Common myeloid progenitor, CD34-positive (primary cell): ENCODE data around the gene WWOX.

Source experiments
- CTCF ChIA-PET: fragments of 350-600 bp; sonication (Branson Sonifier 250); formaldehyde crosslinking; loops from one replicate; lab custom pipeline; 2021; ENCODE audit warnings: antibody characterized with exemption; lab: Charles Lee
- POLR2A ChIA-PET: fragments of 350-600 bp; sonication (Branson Sonifier 250); formaldehyde crosslinking; loops from one replicate; lab custom pipeline; 2021; ENCODE audit warnings: antibody characterized with exemption; lab: Charles Lee
- DNase-seq, 3 donors: peaks; one replicate each; pipeline versions ENCODE4 v3.0.0 to v3.0.0-alpha.2; 2013
- H3K27ac ChIP-seq, 2 experiments: 1 replicate in 1 of 2; 2 replicates in 1 of 2; pipeline ENCODE4 v1.7.0; 2013; ENCODE audit warnings: inconsistent platforms in 2 of 2, low read length in 2 of 2, mild to moderate bottlenecking in 2 of 2, low read depth in 1 of 2, moderate library complexity in 1 of 2; ENCODE audit not compliant: severe bottlenecking in 2 of 2, insufficient read depth in 1 of 2, poor library complexity in 1 of 2
- H3K27me3 ChIP-seq, 5 experiments: replicated peaks in 2 of 5; 1 replicate in 3 of 5; 2 replicates in 2 of 5; pipeline versions ENCODE4 v1.6.1 to v1.7.0; 2013; ENCODE audit warnings: low read length in 4 of 5, mild to moderate bottlenecking in 2 of 5, moderate library complexity in 2 of 5, inconsistent platforms in 1 of 5; ENCODE audit not compliant: insufficient read depth in 5 of 5, control insufficient read depth in 4 of 5
- H3K36me3 ChIP-seq, 4 experiments: 1 replicate in 2 of 4; 2 replicates in 2 of 4; pipeline versions ENCODE4 v1.6.1 to v1.7.0; 2013; ENCODE audit warnings: low read length in 3 of 4, control low read depth in 1 of 4, mild to moderate bottlenecking in 1 of 4; ENCODE audit not compliant: control insufficient read depth in 4 of 4, insufficient read depth in 4 of 4
- H3K4me1 ChIP-seq, 4 experiments: 1 replicate in 3 of 4; 2 replicates in 1 of 4; pipeline versions ENCODE4 v1.6.1 to v1.7.1; 2013; ENCODE audit warnings: low read length in 3 of 4, mild to moderate bottlenecking in 3 of 4, control low read depth in 1 of 4, inconsistent platforms in 1 of 4, moderate library complexity in 1 of 4; ENCODE audit not compliant: control insufficient read depth in 4 of 4, insufficient read depth in 4 of 4; ENCODE audit errors: control extremely low read depth in 1 of 4
- H3K4me3 ChIP-seq, 7 experiments: 1 replicate in 4 of 7; 2 replicates in 3 of 7; pipeline versions ENCODE4 v1.5.1 to v1.7.0; 2013; ENCODE audit warnings: mild to moderate bottlenecking in 7 of 7, low read length in 6 of 7, moderate library complexity in 6 of 7, inconsistent platforms in 2 of 7, low read depth in 2 of 7, control low read depth in 1 of 7; ENCODE audit not compliant: insufficient read depth in 4 of 7, control insufficient read depth in 1 of 7; ENCODE audit errors: extremely low read depth in 1 of 7
- H3K9me3 ChIP-seq, 5 experiments: 1 replicate in 4 of 5; 2 replicates in 1 of 5; pipeline versions ENCODE4 v1.6.1 to v1.7.1; 2013; ENCODE audit warnings: low read length in 4 of 5, mild to moderate bottlenecking in 2 of 5, inconsistent platforms in 1 of 5, low read depth in 1 of 5, moderate library complexity in 1 of 5; ENCODE audit not compliant: control insufficient read depth in 4 of 5, insufficient read depth in 2 of 5; ENCODE audit errors: control extremely low read depth in 1 of 5
- WGBS: methylation state at CpG from one replicate; pipeline ENCODE4 v1.1.5; 2013; ENCODE audit not compliant: insufficient coverage; 5-methylcytosine and 5-hydroxymethylcytosine counted together

Gene WWOX

DNA sequence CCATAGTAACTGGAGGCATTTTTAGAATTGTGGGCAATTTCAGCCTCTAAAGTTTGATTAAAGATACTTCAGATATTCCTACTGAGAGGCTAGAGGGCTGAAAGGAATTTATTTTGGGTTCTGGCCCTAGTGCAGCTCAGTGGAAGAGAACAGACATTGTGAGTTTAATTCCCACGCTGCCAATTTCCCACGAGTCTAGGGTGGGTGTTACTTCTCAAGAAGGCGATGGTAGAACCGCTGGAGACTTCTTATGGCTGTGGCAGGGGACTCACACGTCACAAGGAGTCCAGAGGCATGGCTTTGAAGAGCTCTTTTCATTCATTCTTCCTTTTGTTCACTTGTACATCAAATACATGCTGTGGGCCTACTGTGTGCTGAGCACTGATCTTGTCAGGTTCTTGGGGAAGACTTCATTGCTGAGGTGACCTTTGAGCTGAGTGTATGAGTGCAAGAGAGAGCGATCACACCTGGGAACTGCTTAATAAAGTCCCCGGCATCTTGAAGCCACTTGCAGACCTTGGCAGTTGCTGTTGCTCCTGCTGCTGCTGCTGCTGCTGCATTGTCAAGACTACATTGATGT is 111.7 kb downstream of the WWOX start:
- WGBS, result 93% methylated on average over 7 of the region's 7 CpGs
- peaks cover 0 to 4% (median 2%) of the 10 kb centered on the region in 4 experiments for H3K4me1 ChIP-seq

GRCh38 chr16:78211946-78212345 is 112.5 kb downstream of the WWOX start:
- WGBS, result 100% methylated on average over 2 of the region's 2 CpGs
- H3K9me3 ChIP-seq, result no peaks in the 10 kb centered on the region
- ChIA-PET POLR2A (no interaction called here), CTCF (no interaction called here)
- H3K27me3 ChIP-seq, result no peaks in the 10 kb centered on the region
- H3K27ac ChIP-seq, result no peak overlapping the region
- no peak for DNase-seq
- H3K36me3 ChIP-seq, result no peaks in the 10 kb centered on the region
- no peak overlapping the region for H3K4me3 ChIP-seq
- H3K4me1 ChIP-seq, result peaks cover 0 to 4% (median 2%) of the 10 kb centered on the region in 4 experiments

More for the DNA sequence above, 111.7 kb downstream of the WWOX start:
- no peaks in the 10 kb centered on the region for H3K9me3 ChIP-seq
- H3K36me3 ChIP-seq, result no peaks in the 10 kb centered on the region
- H3K4me3 ChIP-seq, result no peak overlapping the region
- ChIA-PET CTCF (no interaction called here), POLR2A (no interaction called here)
- no peak overlapping the region for H3K27ac ChIP-seq
- H3K27me3 ChIP-seq, result no peaks in the 10 kb centered on the region
- DNase-seq, result no peak

- ChIA-PET CTCF (no interaction called here), POLR2A (no interaction called here)
- H3K27ac ChIP-seq, result no peak overlapping the region
- H3K4me3 ChIP-seq, result no peak overlapping the region
- WGBS, result 96% methylated on average over 7 of the region's 7 CpGs
- no peaks in the 10 kb centered on the region for H3K27me3 ChIP-seq
- peaks cover 0 to 4% (median 2%) of the 10 kb centered on the region in 4 experiments for H3K4me1 ChIP-seq
- DNase-seq, result no peak
- H3K9me3 ChIP-seq, result no peaks in the 10 kb centered on the region
- H3K36me3 ChIP-seq, result no peaks in the 10 kb centered on the region
Measured at GRCh38 chr16:78212674-78213073, 113.2 kb downstream of the WWOX start.

DNA sequence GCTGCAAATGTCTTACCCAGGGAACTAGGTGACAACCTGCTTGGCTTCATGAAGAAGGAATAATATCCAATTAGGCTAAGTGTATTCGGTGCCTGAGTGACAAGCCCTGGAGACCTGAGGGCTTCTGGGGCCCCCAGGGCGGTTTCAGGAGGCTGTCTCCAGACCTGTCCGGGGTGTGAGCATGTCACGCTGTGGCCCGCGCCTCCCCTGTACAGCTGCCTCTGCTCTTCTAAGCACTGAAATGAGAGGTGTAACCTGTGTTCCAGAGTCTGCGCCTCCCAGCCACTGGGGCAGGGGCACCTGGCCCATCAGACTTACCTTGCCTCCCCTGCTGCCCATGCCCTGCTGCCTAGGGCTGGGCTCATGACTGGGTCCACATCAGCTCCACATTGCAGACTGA is 114.3 kb downstream of the WWOX start:
- POLR2A ChIA-PET, result no interaction called here
- DNase-seq, result no peak
- Histone ChIP-seq H3K27ac (no peak overlapping the region), H3K36me3 (no peaks in the 10 kb centered on the region), H3K4me3 (no peak overlapping the region), H3K9me3 (no peaks in the 10 kb centered on the region), H3K27me3 (no peaks in the 10 kb centered on the region), H3K4me1 (peaks cover 0 to 4% (median 2%) of the 10 kb centered on the region in 4 experiments)
- CTCF ChIA-PET, result interaction anchor here (1.0 kb wide), 1 partner anchor 11 kb away, joined by 3 read pairs; no protein-coding TSS in a partner anchor
- 96% methylated on average over 3 of the region's 7 CpGs for WGBS

GRCh38 chr16:78215222-78215621 is 115.8 kb downstream of the WWOX start:
- Histone ChIP-seq H3K27ac (no peak overlapping the region), H3K36me3 (no peaks in the 10 kb centered on the region), H3K4me1 (peaks cover 0 to 3% (median 1%) of the 10 kb centered on the region in 4 experiments), H3K9me3 (no peaks in the 10 kb centered on the region), H3K27me3 (no peaks in the 10 kb centered on the region), H3K4me3 (no peak overlapping the region)
- POLR2A ChIA-PET, result no interaction called here
- CTCF ChIA-PET, result interaction anchor here (0.6 kb wide), 1 partner anchor 54 kb away, joined by 3 read pairs; no protein-coding TSS in a partner anchor
- WGBS, result 97% methylated on average over 6 of the region's 9 CpGs
- DNase-seq, result no peak

GRCh38 chr16:78216166-78216745 is 116.8 kb downstream of the WWOX start:
- WGBS, result 93% methylated on average over 4 of the region's 4 CpGs
- CTCF ChIA-PET, result no interaction called here
- no peaks in the 10 kb centered on the region for H3K9me3 ChIP-seq
- POLR2A ChIA-PET, result no interaction called here
- H3K4me3 ChIP-seq, result no peak overlapping the region
- H3K27ac ChIP-seq, result no peak overlapping the region
- DNase-seq, result no peak
- peaks cover 0 to 4% (median 0%) of the 10 kb centered on the region in 4 experiments for H3K4me1 ChIP-seq
- no peaks in the 10 kb centered on the region for H3K36me3 ChIP-seq
- no peaks in the 10 kb centered on the region for H3K27me3 ChIP-seq

DNA sequence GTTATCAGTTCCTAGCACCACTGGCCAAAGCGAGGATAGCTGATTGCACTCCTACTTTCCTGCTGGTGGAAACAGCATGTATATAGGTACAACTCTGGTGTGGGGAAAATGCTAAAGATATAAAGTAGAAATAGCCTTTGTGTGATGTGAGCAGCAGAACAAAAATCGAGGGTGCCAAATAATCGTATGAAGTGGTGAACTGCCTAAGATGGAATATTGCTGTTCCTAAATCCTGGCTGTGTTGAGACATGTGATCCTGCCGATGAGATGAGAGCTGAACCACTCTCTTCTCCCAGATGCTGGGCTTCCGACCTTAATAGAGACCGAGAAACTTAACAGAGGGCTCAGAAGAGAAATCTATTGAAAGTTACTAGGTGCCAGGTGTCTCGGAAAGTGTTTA is 117.8 kb downstream of the WWOX start:
- H3K27ac ChIP-seq, result no peak overlapping the region
- ChIA-PET CTCF (no interaction called here), POLR2A (no interaction called here)
- peaks cover 0 to 13% (median 0%) of the 10 kb centered on the region in 4 experiments for H3K4me1 ChIP-seq
- no peak for DNase-seq
- no peaks in the 10 kb centered on the region for H3K36me3 ChIP-seq
- H3K27me3 ChIP-seq, result no peaks in the 10 kb centered on the region
- no peak overlapping the region for H3K4me3 ChIP-seq
- no peaks in the 10 kb centered on the region for H3K9me3 ChIP-seq
- 99% methylated on average over 6 of the region's 7 CpGs for WGBS
